SIG-M5 treated with dmso at 0.1 percent for 504 hours (cell line): ENCODE results near the gene NFRKB.

Source experiments
- DNase-seq: peaks from one replicate; lab custom pipeline; 2025; ENCODE audit not compliant: unreplicated experiment; lab: John Stamatoyannopoulos, UW

The NFRKB gene

DNA sequence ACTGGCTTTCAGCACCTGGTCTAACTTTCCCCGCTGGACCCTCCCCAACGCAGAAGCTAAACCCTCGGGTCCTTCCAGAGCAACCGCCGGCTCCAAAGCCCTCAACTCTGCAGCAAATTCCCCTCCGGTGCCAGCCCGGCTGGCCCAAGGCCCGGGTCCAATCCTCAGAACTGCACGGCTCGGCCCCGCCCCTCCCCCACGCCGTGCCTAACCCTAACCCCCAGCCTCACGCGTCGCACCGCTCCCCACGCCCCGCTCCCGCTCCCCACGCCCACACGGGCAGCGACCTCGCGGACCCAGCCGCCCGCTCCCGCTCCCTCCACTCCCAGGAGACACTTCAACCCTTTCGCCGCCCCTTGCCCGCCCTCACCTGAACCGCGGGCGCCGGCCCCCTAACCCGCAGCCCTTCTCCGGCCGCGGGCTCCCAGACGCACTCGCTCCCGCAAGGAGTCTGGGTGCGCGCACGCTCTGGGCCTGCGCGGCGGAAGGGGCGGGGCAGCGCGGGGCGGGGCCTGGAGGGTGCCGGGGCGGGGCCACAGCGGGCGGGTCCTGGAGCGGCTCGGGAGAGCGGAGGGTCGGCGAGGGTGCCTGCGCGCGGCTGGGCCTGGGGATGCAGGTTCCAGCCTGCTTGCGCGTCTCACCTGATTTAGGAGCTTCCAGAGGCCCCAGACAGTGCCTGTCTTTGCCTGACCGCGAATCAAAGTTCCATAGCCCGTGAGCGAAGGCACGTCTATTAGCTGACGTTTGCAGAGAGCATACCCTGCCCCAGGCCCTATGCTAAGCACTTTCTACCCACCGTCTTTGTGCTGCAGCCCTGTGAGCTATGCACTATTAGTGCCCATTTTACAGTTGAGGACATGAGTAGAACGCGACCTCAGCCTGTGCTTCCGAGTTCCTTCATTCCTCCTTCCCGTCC, at the start of gene NFRKB:
Gene NFRKB (minus strand): TSS at position 453 of the 916 bp plus-strand sequence. CDS start 2,729 bp downstream, outside the sequence.
- DNase-seq = peak; percentile 44

DNA sequence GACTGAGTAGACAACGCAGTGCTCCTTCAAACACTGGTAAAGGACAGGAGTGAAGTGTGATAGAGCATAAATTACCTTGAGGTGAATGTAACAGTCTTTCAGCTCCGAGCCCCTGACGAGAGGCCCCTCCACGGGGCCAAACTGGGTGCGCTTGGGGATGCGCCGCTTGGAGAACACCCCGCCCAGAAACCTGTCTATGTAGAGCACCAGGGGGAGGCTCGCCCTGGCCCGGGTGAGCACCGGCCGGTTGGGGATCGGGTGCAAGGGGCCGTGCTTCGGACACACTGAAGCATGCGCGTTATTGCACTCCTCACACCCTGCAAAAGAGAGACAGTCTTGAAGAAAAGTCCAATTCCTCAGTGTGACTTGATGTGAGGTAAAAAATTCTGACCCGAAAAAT, 49.3 kb upstream of the NFRKB start:
- no peak for DNase-seq

DNA sequence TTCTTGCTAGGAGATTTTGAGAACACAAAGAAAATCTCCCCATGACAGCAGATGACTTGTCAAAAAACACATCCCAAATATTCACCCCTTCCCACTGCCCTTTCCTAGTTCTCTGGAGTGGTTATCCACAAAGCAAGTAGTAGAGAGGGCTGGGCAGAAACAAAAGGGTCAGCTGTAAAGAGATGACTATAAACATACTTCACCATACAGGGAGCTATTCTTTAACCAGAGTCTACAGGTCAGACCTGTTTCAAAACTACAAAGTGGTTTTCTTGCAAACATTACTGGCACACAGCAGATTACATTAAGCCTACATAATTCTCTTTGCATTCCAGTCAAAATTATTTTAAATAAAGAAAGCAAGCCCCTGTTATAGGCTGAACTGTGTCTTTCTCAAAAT, 47.7 kb upstream of the NFRKB start:
- no peak for DNase-seq

DNA sequence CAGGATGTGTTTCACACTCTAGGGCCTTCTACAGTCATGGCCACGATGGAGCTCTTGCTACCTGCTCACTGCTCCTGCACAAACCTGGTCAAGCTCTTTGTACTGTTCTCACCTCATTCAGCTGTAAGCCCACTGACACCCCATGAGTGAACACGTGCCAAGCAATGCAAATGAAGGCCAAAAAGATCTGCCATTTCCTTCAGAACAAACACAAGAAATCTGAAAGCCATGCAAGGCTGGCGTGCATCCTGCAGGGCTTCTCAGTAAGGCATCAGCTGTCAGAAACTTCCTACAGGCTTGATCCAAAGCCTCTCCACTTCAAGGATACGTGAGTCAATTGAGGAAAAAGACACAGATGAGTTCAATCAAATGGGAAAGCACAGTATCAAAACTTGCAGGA, 44.1 kb upstream of the NFRKB start:
- DNase-seq = no peak

DNA sequence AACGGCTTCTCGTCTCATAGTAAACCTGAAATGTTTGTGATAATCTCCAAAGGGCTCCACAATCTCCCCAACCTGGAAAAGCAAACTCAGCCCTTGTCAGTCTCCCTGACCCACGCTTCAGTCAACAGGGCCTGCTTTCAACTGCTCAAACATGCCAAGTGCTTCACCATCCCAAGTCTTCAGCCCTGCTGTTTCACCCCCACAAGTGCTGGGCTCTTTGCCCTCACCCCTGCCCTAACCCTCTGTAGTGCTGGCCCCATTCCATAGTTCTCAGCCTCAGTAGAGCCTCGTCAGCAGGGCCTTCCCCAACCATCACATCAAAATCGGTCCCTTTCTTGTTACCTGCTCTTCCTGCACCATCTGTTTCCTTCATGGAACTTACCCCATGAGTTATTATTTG, 43.4 kb upstream of the NFRKB start:
- no peak for DNase-seq

DNA sequence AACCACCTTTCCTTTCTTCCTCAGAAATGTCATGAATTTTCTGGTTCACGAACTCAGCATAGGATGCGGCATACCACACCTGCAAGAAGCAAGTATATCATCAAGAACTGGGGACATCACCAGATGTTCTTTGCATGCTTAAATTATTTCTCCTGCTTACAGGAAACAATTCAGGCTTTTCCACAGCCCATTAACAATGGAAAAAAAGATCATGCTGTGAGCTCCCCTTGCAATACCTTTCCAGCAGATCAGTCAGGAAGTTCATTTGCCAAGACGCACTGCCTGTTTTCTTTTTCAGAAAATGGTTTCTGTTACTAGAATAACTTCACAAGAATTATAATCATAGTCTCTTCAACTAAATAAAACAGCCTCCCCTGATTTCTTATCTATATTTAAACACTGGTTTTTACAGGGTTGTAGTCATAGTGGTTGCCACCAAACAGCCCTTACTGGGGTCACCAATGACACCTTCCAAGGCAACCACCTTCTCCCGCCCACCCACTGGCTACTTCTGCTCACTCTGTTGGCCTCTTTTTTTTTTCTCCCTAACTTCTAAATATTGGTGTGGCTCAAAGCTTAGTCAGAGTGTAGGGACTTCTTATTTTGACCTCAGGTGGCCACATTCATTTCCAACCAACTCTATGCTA, 42.3 kb upstream of the NFRKB start:
- DNase-seq = no peak

DNA sequence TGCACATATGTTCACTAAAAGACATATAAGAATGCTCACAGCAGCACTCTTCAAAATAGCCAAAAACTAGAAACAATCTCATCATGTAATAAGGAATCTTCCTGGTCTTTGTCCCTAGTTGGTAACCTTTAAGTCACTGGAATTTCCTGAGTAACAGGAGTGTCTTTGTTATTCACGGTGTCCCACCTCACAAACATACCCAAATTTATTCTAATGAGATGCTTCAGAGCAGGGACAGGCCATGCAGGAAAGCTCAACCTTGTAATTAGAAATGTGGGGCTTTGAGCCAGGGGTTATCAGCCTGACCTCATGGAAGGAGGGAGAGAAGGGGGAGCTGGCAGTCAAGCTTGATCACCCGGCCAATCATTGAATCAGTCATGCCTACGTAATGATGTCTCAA, 40.3 kb upstream of the NFRKB start:
- no peak for DNase-seq

DNA sequence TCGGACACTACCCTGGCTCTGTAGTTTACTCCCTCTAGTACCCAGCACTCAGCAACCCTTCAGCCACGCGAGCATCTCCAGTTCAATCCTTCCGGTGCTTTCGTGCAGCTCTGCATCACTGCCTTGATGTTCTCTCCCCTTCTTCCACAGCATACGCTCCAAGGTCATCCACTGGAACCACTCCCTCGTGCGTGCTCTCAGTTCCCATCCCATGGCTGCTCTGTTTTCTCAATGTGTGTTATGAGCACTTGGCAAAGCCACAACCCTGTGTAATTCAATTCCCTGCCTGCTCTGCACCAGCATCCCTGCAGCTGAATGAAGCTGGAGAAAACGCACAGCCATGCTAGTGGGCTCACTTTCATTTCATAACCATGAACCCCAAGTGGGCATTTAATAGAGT, 38.5 kb upstream of the NFRKB start:
- no peak for DNase-seq

DNA sequence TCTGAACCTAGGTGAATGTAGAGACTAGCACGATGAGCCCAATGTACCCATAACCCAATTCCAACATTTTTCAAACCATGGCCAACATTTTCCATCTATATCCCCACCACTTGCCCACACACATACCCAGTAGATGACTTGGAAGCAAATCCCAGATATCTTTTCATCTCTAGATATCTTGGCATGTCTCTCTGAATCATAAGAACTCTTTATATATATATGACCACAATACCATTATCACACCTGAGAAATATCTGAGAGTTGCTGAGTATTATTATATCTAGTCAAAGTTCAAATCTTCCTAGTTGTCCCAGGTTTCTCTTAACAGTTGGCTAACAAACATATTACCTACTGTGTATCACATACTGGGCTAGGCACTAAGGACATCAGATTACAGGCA, 37.9 kb upstream of the NFRKB start:
- no peak for DNase-seq

DNA sequence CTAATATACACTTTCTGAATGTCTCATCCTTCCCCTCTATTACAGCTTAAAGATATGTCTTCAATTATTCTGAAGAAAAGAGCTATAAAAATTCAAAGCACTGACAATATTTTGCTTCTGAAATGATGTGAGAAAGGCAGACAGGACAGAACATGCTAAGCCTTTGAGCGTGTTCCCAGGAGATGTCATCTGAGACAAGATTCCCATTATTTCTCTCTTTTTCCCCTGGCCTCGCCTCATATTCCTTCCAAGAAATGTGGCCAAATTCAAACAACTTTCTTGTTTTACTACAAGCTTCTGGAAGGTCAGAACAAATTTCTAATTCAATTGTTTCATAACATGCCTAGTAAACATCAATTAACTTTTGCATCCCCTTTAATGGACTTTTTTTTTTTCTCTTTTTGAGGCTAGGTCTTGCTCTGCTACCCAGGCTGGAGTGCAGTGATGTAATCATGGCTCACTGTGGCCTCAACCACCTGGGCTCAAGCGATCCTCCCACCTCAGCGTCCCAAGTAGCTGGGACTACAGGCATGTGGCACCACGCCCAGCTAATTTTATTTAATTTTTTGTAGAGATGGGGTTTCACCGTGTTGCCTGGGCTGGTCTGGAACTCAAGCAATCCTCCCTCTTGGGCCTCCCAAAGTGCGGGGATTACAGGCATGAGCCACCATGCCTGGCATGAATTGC, 37.1 kb upstream of the NFRKB start:
- DNase-seq = no peak

DNA sequence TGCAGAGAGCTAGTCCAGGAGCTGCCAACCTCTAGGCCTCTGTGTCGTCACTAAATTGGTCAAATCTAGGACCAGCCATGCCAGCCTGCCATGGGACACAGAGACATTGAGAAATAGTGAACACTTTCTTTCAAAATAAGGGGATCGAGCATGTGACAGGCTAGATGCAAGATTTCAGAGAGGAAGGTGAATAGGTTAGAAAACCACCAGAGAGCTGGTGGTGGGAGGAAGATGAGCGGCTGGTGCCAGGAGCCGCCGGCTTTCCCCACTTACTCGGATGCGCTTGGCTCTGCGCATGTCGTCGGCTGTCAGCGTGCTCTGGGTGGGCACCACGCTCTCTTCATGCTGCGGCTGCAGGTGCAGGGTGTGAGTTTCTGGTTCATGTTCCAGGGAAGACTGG, 35.4 kb upstream of the NFRKB start:
- peak; percentile 92 for DNase-seq

DNA sequence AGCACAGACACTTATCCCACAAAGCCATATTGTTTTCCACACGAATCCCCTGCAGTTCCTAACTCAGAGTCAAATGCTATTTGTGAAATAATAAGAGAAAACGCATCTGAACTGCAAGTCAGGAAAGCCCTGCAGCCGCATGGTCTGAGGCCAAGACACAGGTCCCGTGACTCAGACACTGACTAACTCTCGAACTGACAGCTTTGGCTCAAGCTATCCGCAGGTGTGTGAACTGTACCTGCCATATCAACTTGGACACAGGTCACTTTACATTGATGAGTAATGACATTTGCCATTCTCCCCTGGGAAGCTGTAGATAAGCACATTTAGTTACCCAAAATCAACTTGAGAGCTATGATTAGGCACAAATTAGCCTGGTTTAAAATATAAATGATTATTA, 34.9 kb upstream of the NFRKB start:
- no peak for DNase-seq

DNA sequence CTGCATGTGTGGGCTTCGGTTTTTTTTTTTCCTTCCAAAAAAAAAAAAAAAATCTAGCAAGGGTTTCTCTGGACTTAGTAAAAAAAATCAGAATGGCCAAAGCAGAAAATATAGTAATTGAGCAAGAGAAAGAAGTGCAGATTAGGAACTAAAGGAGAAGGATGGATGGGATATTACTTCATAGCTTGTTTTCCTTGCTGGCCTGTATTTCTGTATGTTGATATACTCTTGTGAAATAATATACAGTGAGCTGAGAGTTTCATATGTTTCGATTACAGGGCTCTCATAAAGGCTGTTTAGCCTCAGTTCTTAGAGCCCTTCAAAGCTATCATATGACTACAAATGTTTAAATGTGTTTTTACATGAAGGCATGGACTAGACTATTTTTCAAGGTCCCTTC, 34.3 kb upstream of the NFRKB start:
- DNase-seq = peak; percentile 86

DNA sequence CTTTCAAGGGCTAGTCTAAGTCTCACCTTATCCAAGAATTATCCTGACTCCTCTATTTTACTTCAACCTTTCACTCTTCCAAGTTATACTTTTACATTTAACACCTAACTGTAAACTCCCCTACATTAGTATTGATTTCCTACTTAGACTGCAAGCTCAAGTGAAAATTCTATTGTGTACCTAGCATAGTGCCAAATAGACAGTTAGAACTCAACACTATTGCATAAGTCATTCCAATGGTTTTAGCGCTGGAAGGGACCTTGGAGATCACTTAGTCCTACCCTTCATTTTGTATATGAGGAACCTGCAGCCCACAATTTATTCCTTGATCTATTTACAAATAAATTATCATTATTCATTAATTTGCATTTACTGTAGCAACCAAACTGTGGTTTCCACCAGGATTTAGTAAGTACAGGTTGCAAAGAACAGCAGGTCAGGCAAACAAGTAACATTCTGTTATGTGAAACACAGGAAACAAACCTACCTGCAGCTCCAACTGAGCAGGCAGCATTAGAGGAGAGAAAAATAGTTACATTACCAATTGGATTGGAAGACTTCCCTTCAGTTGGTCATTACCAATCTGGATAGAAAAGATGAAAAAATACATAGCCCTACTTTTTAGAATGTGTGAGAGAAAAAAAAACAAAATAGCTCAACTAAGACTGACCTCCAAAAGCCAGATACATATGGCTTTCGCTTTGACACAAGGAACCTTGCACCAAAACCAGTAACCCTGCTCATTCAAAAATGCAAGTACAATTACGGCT, 33.7 kb upstream of the NFRKB start:
- no peak for DNase-seq

DNA sequence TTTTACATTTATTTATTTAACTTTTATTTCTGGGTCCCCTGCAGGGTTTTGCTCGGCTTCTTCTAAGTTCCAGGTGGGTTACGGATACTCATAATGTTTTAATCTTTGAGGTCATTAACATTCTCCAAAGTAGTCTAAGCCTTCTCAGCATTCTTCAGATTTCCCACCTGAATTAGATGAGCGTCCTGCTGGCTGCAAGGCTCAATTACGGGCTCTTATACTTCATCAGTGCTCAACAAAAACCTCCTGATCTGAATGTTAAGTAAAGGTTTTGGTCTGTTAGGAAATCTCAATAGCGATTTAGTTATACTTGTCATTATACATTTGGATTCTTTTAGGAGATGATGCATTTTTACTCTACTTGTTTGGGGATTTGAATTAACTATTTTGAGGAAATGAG, 27.3 kb upstream of the NFRKB start:
- no peak for DNase-seq

DNA sequence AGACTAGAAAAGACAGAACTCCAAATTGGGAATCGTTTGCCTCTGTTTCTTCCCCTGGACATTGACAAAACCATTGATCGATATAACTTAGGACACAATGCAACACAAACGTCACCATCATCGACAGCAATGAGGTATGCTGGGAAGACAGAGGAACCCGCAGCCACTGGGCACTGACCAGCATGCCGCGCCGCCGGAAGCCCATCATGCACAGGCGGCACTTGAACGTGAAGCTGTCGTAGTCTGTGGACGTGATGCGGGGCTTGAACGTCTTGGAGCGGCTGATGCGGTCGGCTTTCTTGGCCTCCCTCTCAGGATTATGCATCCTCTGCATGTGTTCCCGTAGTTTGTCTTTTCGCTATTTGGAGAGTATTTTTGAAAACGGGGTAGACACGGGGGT, 23.0 kb upstream of the NFRKB start:
- DNase-seq = no peak

DNA sequence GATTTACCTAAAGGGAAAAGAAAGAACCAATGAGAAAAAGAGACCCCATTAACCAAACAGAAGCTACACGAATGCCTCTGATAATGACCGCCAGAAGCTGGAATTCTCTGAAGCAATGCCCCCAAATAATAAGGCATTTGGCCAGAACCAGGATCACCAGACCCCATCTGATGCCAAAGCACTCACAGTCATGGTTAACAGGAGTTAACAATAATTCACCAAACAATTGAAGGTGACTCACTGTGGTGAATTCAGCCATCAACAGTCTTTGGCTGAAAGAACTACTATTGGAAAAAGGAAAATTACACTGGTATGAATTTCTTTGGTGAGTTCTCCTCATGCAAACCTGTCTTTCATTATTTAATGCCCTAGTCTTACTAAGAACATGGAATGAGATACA, 21.9 kb upstream of the NFRKB start:
- DNase-seq = no peak

DNA sequence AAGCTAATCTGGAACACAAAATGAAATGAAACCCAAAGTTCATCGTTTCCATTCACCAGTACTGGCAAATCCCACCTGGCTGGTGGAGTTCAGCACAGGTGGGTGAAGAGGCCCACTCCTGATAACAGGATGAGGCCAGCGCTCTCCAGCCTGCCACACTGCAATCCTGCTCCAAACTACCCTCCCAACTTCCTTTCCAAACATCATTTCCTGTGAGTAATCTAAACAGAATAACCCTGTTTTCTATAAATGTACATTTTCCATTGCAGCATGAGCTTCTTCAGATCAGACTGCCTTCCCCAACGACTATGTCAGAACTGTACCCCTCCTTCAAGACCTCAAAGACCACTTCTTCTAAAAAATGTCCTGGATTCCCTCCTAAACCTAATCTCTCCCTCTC, 15.9 kb upstream of the NFRKB start:
- DNase-seq = peak; percentile 12

DNA sequence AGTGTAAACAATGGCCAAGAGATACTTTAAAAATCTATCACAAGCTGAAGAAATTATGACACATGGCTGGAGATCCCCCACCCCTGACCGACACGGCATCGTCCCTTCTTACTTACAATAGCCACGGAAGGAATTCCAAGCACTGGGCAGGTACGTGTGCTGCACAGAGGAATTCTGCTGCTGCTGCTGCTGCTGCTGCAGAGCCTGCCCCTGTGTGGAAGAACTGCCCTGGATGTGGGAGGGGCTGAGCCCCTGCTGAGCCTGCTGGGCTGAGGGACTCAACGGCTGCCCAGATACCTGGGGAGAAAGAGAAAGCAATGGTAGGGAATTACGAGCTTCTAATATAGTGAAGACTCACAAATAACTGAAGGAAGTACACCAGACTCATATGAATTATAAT, 15.0 kb upstream of the NFRKB start:
- no peak for DNase-seq

DNA sequence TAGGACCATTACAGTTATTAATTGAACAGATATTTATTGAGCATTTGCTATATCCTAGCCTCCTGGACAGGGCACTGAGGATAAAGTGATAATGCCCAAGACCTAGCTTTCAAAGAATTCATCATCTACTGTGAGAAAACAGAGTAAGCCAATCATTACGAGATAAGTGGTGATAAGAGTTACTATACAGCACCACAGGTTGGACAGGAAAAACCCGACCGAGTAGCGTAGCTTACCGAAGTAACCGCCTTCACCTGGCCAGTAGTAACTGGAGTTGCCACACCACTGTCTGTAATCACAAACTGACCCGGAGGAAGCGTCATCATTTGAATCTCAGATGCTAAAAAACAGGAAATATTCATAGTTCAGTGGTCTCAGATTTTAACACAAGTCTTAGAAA, 10.0 kb upstream of the NFRKB start:
- no peak for DNase-seq

DNA sequence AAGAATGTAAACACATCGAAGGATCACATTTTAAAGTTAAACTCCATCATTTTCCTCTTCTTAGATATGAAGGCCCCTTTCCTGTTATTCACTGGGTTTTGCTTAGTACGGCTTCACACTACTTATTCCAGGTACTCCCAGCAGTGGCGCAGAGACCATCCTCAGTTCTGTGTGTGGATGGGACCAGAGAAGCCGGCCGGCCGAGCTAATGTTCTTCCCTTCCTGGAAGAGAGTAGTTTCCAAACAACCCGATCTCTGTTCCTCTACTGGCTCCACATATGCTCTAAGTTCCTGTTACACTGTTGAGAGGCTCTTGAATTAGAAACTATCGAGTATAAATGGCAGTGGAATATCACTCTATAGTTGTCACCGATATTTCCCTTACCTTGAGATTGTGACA, 684 bp upstream of the NFRKB start:
- DNase-seq = peak; percentile 28
